GM20431 (cell line): ENCODE measurements around the gene TJAP1.
"Not testable (repeated sequence)": the region's sequence is repeated elsewhere in the genome, so short reads cannot be mapped to it uniquely, and the experiment has no call there.

ENCODE experiments used
- in situ Hi-C: fragments of 300-500 bp; cut with MseI, MboI; formaldehyde crosslinking; loops from one replicate; pipeline ENCODE4 v1.15.0; 2020; ENCODE audit warnings: low sequenced_read_pairs; ENCODE audit not compliant: unreplicated experiment

TJAP1 gene

GRCh38 chr6:43475516-43475915 is 1.9 kb upstream of the TJAP1 start:
- in situ Hi-C loops: no loop called here

GRCh38 chr6:43476746-43477145 is 624 bp upstream of the TJAP1 start:
- in situ Hi-C loops: no loop called here

- in situ Hi-C loops: no loop called here
Measured at GRCh38 chr6:43478008-43478372, 620 bp downstream of the TJAP1 start.

GRCh38 chr6:43481075-43481474 is 3.7 kb downstream of the TJAP1 start:
- in situ Hi-C loops: no loop called here

GRCh38 chr6:43481591-43482236 is 4.3 kb downstream of the TJAP1 start:
- in situ Hi-C loops: no loop called here

GRCh38 chr6:43488667-43489276 is 11.4 kb downstream of the TJAP1 start:
- in situ Hi-C loops: no loop called here

- in situ Hi-C loops: no loop called here
Measured at GRCh38 chr6:43489277-43490072, 12.1 kb downstream of the TJAP1 start.

GRCh38 chr6:43490523-43490939 is 13.2 kb downstream of the TJAP1 start:
- in situ Hi-C loops: no loop called here

GRCh38 chr6:43491750-43492661 is 14.6 kb downstream of the TJAP1 start:
- in situ Hi-C loops: no loop called here

- in situ Hi-C loops: no loop called here
Measured at GRCh38 chr6:43492673-43493072, 15.3 kb downstream of the TJAP1 start.

GRCh38 chr6:43493230-43493629 is 15.9 kb downstream of the TJAP1 start:
- in situ Hi-C loops: no loop called here

- in situ Hi-C loops: no loop called here
Measured at GRCh38 chr6:43493833-43494232, 16.5 kb downstream of the TJAP1 start.

GRCh38 chr6:43494321-43494720 is 17.0 kb downstream of the TJAP1 start:
- in situ Hi-C loops: no loop called here

GRCh38 chr6:43494766-43495165 is 17.4 kb downstream of the TJAP1 start:
- in situ Hi-C loops: no loop called here

GRCh38 chr6:43495409-43495941 is 18.1 kb downstream of the TJAP1 start:
- in situ Hi-C loops: no loop called here

GRCh38 chr6:43496370-43497128 is 19.2 kb downstream of the TJAP1 start:
- in situ Hi-C loops: no loop called here

GRCh38 chr6:43497129-43497396 is 19.7 kb downstream of the TJAP1 start:
- in situ Hi-C loops: no loop called here

- in situ Hi-C loops: no loop called here
Measured at GRCh38 chr6:43497689-43498088, 20.3 kb downstream of the TJAP1 start.

- in situ Hi-C loops: not testable (repeated sequence)
Measured at GRCh38 chr6:43498291-43498690, 20.9 kb downstream of the TJAP1 start.
